DMS153 treated with DMSO at 0.1 percent for 48 hours (cell line): ENCODE data around the gene ZFP2.

Source experiments
- DNase-seq: peaks from one replicate; lab custom pipeline; 2025; ENCODE audit not compliant: unreplicated experiment; lab: John Stamatoyannopoulos, UW

ZFP2 gene

DNA sequence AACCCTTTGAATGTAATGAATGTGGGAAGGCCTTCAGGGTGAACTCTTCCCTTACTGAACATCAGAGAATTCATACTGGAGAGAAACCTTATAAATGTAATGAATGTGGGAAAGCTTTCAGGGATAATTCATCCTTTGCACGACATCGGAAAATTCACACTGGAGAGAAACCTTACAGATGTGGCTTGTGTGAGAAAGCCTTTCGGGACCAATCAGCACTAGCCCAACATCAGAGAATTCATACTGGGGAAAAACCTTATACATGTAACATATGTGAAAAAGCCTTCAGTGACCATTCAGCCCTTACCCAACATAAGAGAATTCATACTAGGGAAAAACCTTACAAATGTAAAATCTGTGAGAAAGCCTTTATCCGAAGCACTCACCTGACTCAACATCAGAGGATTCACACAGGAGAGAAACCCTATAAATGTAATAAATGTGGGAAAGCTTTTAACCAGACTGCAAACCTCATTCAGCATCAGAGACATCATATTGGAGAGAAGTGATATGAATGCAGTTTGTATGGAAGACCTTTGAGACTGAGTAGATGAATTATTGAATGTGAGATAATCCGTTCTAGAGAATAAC, 69.8 kb downstream of the ZFP2 start:
- DNase-seq = no peak

DNA sequence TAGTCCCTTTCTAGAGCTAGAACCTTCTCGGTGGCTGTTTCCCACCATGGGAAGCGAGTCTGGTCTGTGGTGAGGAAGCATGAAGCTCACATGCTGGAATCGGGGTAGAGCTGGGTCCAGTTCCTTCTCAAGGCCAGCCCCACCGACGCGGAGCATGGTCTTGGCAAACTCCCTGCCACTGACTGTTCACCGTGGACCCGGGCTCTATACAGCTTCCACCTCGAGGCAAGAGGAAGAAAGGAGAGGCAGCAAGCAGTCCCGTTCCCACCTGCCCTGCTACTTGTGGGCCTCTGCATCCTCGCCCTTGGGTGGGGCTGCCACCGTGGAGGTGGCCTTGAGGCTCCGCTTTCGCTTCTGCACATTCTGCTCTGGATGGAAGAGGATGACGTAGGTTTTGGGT, 85.7 kb downstream of the ZFP2 start:
- DNase-seq = no peak
